IMR-90 (cell line): ENCODE data around the gene CPNE9. TPM values are rescaled to one million over a fixed set of nuclear protein-coding genes. Genes with fewer than 3 reads are reported as not detected.

ENCODE experiments used
- ATAC-seq: fragments of 200-7000 bp; cut with Tn5 transposase; 2 replicates; pipeline ENCODE4 v1.9.1; 2020; ENCODE audit warnings: low read depth, mild to moderate bottlenecking, moderate library complexity
- BruUV-seq: library from RNA; stranded (reverse); fragments of 400-500 nt; replicated peaks from 2 replicates; lab custom pipeline; 2021; lab: Mats Ljungman, UMichigan
- CTCF ChIA-PET: fragments of 300-600 bp; formaldehyde crosslinking; extraction: SDS; loops from one replicate; lab custom pipeline; 2021; ENCODE audit warnings: antibody characterized with exemption; lab: Yijun Ruan, JAX
- POLR2A ChIA-PET: fragments of 300-600 bp; sonication (Branson Sonifier 250); formaldehyde crosslinking; loops from one replicate; lab custom pipeline; 2022; ENCODE audit warnings: antibody characterized with exemption; ENCODE audit not compliant: unreplicated experiment; lab: Charles Lee
- DNase-seq: peaks from one replicate; pipeline ENCODE4 v3.0.0; 2013
- H2AFZ ChIP-seq: replicated peaks from 2 replicates; pipeline ENCODE3; 2013; ENCODE audit warnings: low read length, mild to moderate bottlenecking; ENCODE audit not compliant: poor library complexity
- H2AK5ac ChIP-seq: 2 replicates; pipeline ENCODE4 v1.6.1; 2013; ENCODE audit warnings: low read depth, low read length, inconsistent platforms
- H2AK9ac ChIP-seq: replicated peaks from 2 replicates; pipeline ENCODE3; 2013; ENCODE audit warnings: mild to moderate bottlenecking, low read depth, low read length, moderate library complexity; ENCODE audit not compliant: poor library complexity
- H2BK120ac ChIP-seq: 2 replicates; pipeline ENCODE4 v1.6.1; 2013; ENCODE audit warnings: low read depth, low read length, inconsistent platforms
- H2BK15ac ChIP-seq: 3 replicates; pipeline ENCODE4 v1.6.1; 2013; ENCODE audit warnings: low read depth, low read length, inconsistent platforms
- H2BK20ac ChIP-seq: 2 replicates; pipeline ENCODE4 v1.6.1; 2013; ENCODE audit warnings: low read depth, mild to moderate bottlenecking, inconsistent platforms, low read length, moderate library complexity
- H2BK5ac ChIP-seq: 2 replicates; pipeline ENCODE4 v1.6.1; 2013; ENCODE audit warnings: mild to moderate bottlenecking, low read depth, low read length, inconsistent platforms; ENCODE audit not compliant: poor library complexity, severe bottlenecking
- H3K14ac ChIP-seq: replicated peaks from 2 replicates; pipeline ENCODE4 v1.6.1; 2013; ENCODE audit warnings: low read depth, low read length, inconsistent platforms
- H3K18ac ChIP-seq: 2 replicates; pipeline ENCODE4 v1.6.1; 2013; ENCODE audit warnings: low read depth, low read length, control low read depth
- H3K23ac ChIP-seq: 2 replicates; pipeline ENCODE4 v1.6.1; 2013; ENCODE audit warnings: low read depth, low read length, inconsistent platforms
- H3K27ac ChIP-seq: 2 replicates; pipeline ENCODE4 v1.5.1; 2013; ENCODE audit warnings: mild to moderate bottlenecking, control low read depth, low read length; ENCODE audit not compliant: insufficient read depth
- H3K27me3 ChIP-seq: 2 replicates; pipeline ENCODE4 v1.6.1; 2013; ENCODE audit warnings: low read length; ENCODE audit not compliant: control insufficient read depth, insufficient read depth
- H3K36me3 ChIP-seq: 2 replicates; pipeline ENCODE4 v1.6.1; 2013; ENCODE audit warnings: low read length, mixed read lengths; ENCODE audit not compliant: control insufficient read depth, insufficient read depth
- H3K4ac ChIP-seq: 2 replicates; pipeline ENCODE4 v1.6.1; 2013; ENCODE audit warnings: low read depth, low read length, inconsistent platforms
- H3K4me1 ChIP-seq: 2 replicates; pipeline ENCODE4 v1.6.1; 2013; ENCODE audit warnings: low read length, mixed read lengths; ENCODE audit not compliant: control insufficient read depth, insufficient read depth
- H3K4me2 ChIP-seq: 2 replicates; pipeline ENCODE4 v1.6.1; 2013; ENCODE audit warnings: low read depth, mild to moderate bottlenecking, control low read depth, low read length, moderate library complexity
- H3K4me3 ChIP-seq: 2 replicates; pipeline ENCODE4 v1.5.1; 2013; ENCODE audit warnings: low read depth, mild to moderate bottlenecking, control low read depth, low read length, moderate library complexity; ENCODE audit not compliant: insufficient read depth
- H3K56ac ChIP-seq: 2 replicates; pipeline ENCODE4 v1.6.1; 2013; ENCODE audit warnings: low read length, inconsistent platforms; ENCODE audit not compliant: insufficient read depth; ENCODE audit errors: extremely low read depth
- H3K79me1 ChIP-seq, 2 experiments: 2 replicates each; pipeline ENCODE4 v1.6.1; 2013; ENCODE audit warnings: low read length in 2 of 2, inconsistent platforms in 1 of 2, low read depth in 1 of 2
- H3K9ac ChIP-seq: 2 replicates; pipeline ENCODE4 v1.6.1; 2013; ENCODE audit warnings: low read depth, low read length, control low read depth
- H3K9me1 ChIP-seq: 2 replicates; pipeline ENCODE4 v1.6.1; 2013; ENCODE audit warnings: low read length, inconsistent platforms; ENCODE audit not compliant: insufficient read depth
- H3K9me3 ChIP-seq: 2 replicates; pipeline ENCODE4 v1.6.1; 2013; ENCODE audit warnings: low read length; ENCODE audit not compliant: control insufficient read depth, insufficient read depth
- H4K20me1 ChIP-seq: 2 replicates; pipeline ENCODE4 v1.6.1; 2013; ENCODE audit warnings: low read length, inconsistent platforms; ENCODE audit not compliant: insufficient read depth
- H4K5ac ChIP-seq: 2 replicates; pipeline ENCODE4 v1.6.1; 2013; ENCODE audit warnings: mild to moderate bottlenecking, low read depth, low read length, control low read depth
- H4K8ac ChIP-seq, 2 experiments: 2 replicates each; pipeline ENCODE4 v1.6.1; 2013; ENCODE audit warnings: low read depth in 2 of 2, low read length in 2 of 2, control low read depth in 1 of 2, inconsistent platforms in 1 of 2
- H4K91ac ChIP-seq: 2 replicates; pipeline ENCODE4 v1.6.1; 2013; ENCODE audit warnings: low read depth, low read length, inconsistent platforms; ENCODE audit not compliant: insufficient read depth
- CEBPB ChIP-seq: IDR thresholded peaks from 2 replicates; pipeline ENCODE4 v1.6.1; 2012; ENCODE audit warnings: low read depth, low read length, improper control_type of control experiment
- CTCF ChIP-seq: conservative IDR thresholded peaks from 2 replicates; pipeline ENCODE4 v1.5.1; 2012; ENCODE audit warnings: mild to moderate bottlenecking, low read depth, low read length, improper control_type of control experiment
- MAZ ChIP-seq: IDR thresholded peaks from 2 replicates; pipeline ENCODE4 v1.6.1; 2012; ENCODE audit warnings: low read depth, mild to moderate bottlenecking, low read length, improper control_type of control experiment, moderate library complexity, borderline replicate concordance
- POLR2A ChIP-seq: IDR thresholded peaks from 2 replicates; pipeline ENCODE4 v1.6.1; 2012; ENCODE audit warnings: mild to moderate bottlenecking, low read depth, low read length
- RCOR1 ChIP-seq: IDR thresholded peaks from 2 replicates; pipeline ENCODE4 v1.6.1; 2012; ENCODE audit warnings: mild to moderate bottlenecking, low read length, improper control_type of control experiment; ENCODE audit not compliant: insufficient replicate concordance
- USF2 ChIP-seq: fragments of 150-350 bp; IDR thresholded peaks from 2 replicates; pipeline ENCODE4 v1.6.1; 2017; ENCODE audit warnings: mild to moderate bottlenecking, antibody characterized with exemption, low read length, low read depth
- WGBS, 2 experiments: methylation state at CpG; one replicate each; pipeline versions ENCODE4 v1.1.5 to v1.1.7; 2013; ENCODE audit warnings: missing lambda C conversion rate in 2 of 2; ENCODE audit not compliant: insufficient read length in 1 of 2; ENCODE audit errors: extremely low coverage in 2 of 2; 5-methylcytosine and 5-hydroxymethylcytosine counted together
- dilution Hi-C: fragments of 300-500 bp; cut with HindIII; formaldehyde crosslinking; loops from one replicate; pipeline ENCODE4 v1.14.3; 2018; ENCODE audit warnings: low sequenced_read_pairs; ENCODE audit not compliant: unreplicated experiment
- in situ Hi-C: fragments of 300-500 bp; cut with MboI; formaldehyde crosslinking; loops from 3 replicates; pipeline ENCODE4 v1.14.3; 2019; ENCODE audit warnings: low sequenced_read_pairs, inconsistent platforms, mixed read lengths
- intact Hi-C: fragments of 100-400 bp; cut with micrococcal nuclease; formaldehyde crosslinking; loops from 2 replicates; pipeline ENCODE4 v1.10.0; 2022
- polyA plus RNA-seq, 3 experiments: library from polyadenylated mRNA; depleted of rRNA; stranded (reverse); fragments of >200 nt; gene quantifications; 2 replicates each; pipeline ENCODE4 v1.2.3, GENCODE V29; 2012; ENCODE audit warnings: low replicate concordance in 1 of 3
- total RNA-seq: library from RNA; depleted of rRNA; stranded (reverse); fragments of >200 nt; gene quantifications from 2 replicates; pipeline ENCODE4 v1.2.3, GENCODE V29; 2012

CPNE9 gene
- total and polyA plus RNA-seq, 2 of the 4 experiments (the other 2 are of a cell fraction), result not detected

- in situ Hi-C loops (no loop called here), dilution Hi-C loops (no loop called here), intact Hi-C loops (no loop called here)
- peaks cover 22% of the 10 kb centered on the region for H3K36me3 ChIP-seq
- POLR2A ChIA-PET, result no interaction called here
- TF ChIP-seq MAZ (no peak), USF2 (no peak), POLR2A (no peak), RCOR1 (no peak), CTCF (no peak), CEBPB (no peak)
- no peak overlapping the region for H3K18ac ChIP-seq
- peaks cover 14% of the 10 kb centered on the region for H3K27me3 ChIP-seq
- no peak overlapping the region for H3K23ac ChIP-seq
- no peak overlapping the region for H3K4ac ChIP-seq
- no peaks in the 10 kb centered on the region for H3K4me1 ChIP-seq
- no peak overlapping the region for H2BK120ac ChIP-seq
- no peak overlapping the region for H2AK9ac ChIP-seq
- no peak overlapping the region for H4K5ac ChIP-seq
- no peak overlapping the region for H2BK20ac ChIP-seq
- H2AFZ ChIP-seq, result no peak overlapping the region
- H4K20me1 ChIP-seq, result no peaks in the 10 kb centered on the region
- H3K9me3 ChIP-seq, result no peaks in the 10 kb centered on the region
- H3K9me1 ChIP-seq, result no peaks in the 10 kb centered on the region
- H2BK15ac ChIP-seq, result no peak overlapping the region
- no peak overlapping the region for H2BK5ac ChIP-seq
- H3K27ac ChIP-seq, result no peak overlapping the region
- H2AK5ac ChIP-seq, result no peak overlapping the region
- ATAC-seq (no peak), DNase-seq (no peak)
- no peak overlapping the region for H3K56ac ChIP-seq
- no peak overlapping the region for H3K14ac ChIP-seq
- CTCF ChIA-PET, result interaction anchor here (0.5 kb wide), 1 partner anchor 322 kb away, joined by 3 read pairs; no protein-coding TSS in a partner anchor
- H3K9ac ChIP-seq, result no peak overlapping the region
- H3K4me3 ChIP-seq, result no peak overlapping the region
- WGBS, 2 experiments, result no CpG with 5 or more reads among the region's 4 CpGs
- no peak overlapping the region for H4K91ac ChIP-seq
- H3K79me1 ChIP-seq, result no peaks in the 10 kb centered on the region
- no peak overlapping the region for H4K8ac ChIP-seq
- no peak overlapping the region for H3K4me2 ChIP-seq
- BruUV-seq, result no TSS peak
Measured at GRCh38 chr3:9703240-9703639, 393 bp upstream of the CPNE9 start.
